ENCODE results near the gene PRIM2. TPM values are rescaled to one million over a fixed set of nuclear protein-coding genes. Genes with fewer than 3 reads are reported as not detected.

PRIM2 gene
- total and polyA plus RNA-seq, 2 of the 8 experiments (the other 6 are each of a cell fraction or from before 2014, with no cell fraction given), result 20.8 to 46.8 TPM

GRCh38 chr6:57313711-57314471 is 3.5 kb upstream of the PRIM2 start:
- Histone ChIP-seq H3K79me1 (ENCODE audit: low read depth, low read length) (0 out of 2 replicates have a peak, but pooled peaks cover 3% of the 10 kb centered on the region), H4K20me1 (replicated peaks in 1 of 2; ENCODE audit: control insufficient read depth in 1 of 2, insufficient read depth in 2 of 2, low read length in 2 of 2) (no peaks in the 10 kb centered on the region), H3K79me2 (ENCODE audit: control insufficient read depth in 1 of 2, insufficient read depth in 2 of 2, low read length in 2 of 2) (peaks cover 0 to 15% of the 10 kb centered on the region in 2 experiments; a peak in 3 of 4 replicates), H3K27ac (ENCODE audit: low read depth, low read length) (no peak overlapping the region), H3K4me3 (ENCODE audit: extremely low read depth in 1 of 4, insufficient read depth in 2 of 4, low read depth in 3 of 4, low read length in 4 of 4) (no peak overlapping the region), H3K4ac (replicated peaks; ENCODE audit: insufficient read length, low read depth, low read length) (no peak overlapping the region), H2BK12ac (ENCODE audit: low read depth, low read length) (no peak overlapping the region), H3K4me1 (replicated peaks in 1 of 4; ENCODE audit: control insufficient read depth in 3 of 4, insufficient read depth in 4 of 4, low read length in 3 of 4) (no peaks in the 10 kb centered on the region), H2AFZ (ENCODE audit: low read length) (peak overlapping the region; percentile 48; the same call in 1 of the 2 replicates), H3K23ac (ENCODE audit: insufficient read length) (no peak overlapping the region), H4K5ac (ENCODE audit: insufficient read length, low read depth, low read length) (no peak overlapping the region), H3K18ac (ENCODE audit: extremely low read depth, low read length) (no peak overlapping the region), H4K8ac (ENCODE audit: extremely low read depth, insufficient read depth, low read length) (no peak overlapping the region), H3K36me3 (ENCODE audit: control insufficient read depth in 2 of 4, insufficient read depth in 4 of 4, low read length in 3 of 4) (peaks cover 0 to 4% (median 0%) of the 10 kb centered on the region in 4 experiments; a peak in 2 of 8 replicates), H3K14ac (ENCODE audit: insufficient read length) (no peak overlapping the region), H3K27me3 (replicated peaks in 1 of 4; ENCODE audit: control insufficient read depth in 3 of 4, extremely low read depth in 1 of 4, insufficient read depth in 3 of 4, low read length in 3 of 4) (no peaks in the 10 kb centered on the region), H2BK120ac (replicated peaks; ENCODE audit: low read depth, low read length) (no peak overlapping the region), H3K9me3 (ENCODE audit: insufficient read depth in 2 of 2, low read depth in 1 of 2, low read length in 1 of 2) (peaks cover 0 to 19% of the 10 kb centered on the region in 2 experiments; a peak in 2 of 4 replicates), H4K91ac (replicated peaks; ENCODE audit: insufficient read length, low read length) (no peak overlapping the region), H2BK15ac (ENCODE audit: low read length) (no peak overlapping the region), H2BK5ac (ENCODE audit: low read depth, low read length) (no peak overlapping the region), H3K56ac (replicated peaks; ENCODE audit: insufficient read length, low read depth, low read length) (no peak overlapping the region), H2BK20ac (ENCODE audit: low read length) (no peak overlapping the region), H3K23me2 (ENCODE audit: low read depth, low read length) (peaks cover 11% of the 10 kb centered on the region), H3K4me2 (ENCODE audit: insufficient read depth in 1 of 2, low read depth in 2 of 2, low read length in 2 of 2) (no peak overlapping the region), H2AK5ac (ENCODE audit: low read depth, low read length) (no peak overlapping the region), H3K9ac (replicated peaks in 1 of 4; ENCODE audit: extremely low read depth in 1 of 4, low read depth in 3 of 4, low read length in 3 of 4) (no peak overlapping the region)
- CTCF ChIA-PET (ENCODE audit: partially characterized antibody), result interaction anchor here (0.7 to 4.8 kb wide), 6 partner anchors 50 to 411 kb away, joined by 3 to 34 read pairs (median 4); no protein-coding TSS in a partner anchor
- DNase-seq (ENCODE audit: low read depth in 1 of 2, low spot score in 2 of 2), result no peak
- no peak for FAIRE-seq
- 84% methylated on average over 12 of the region's 12 CpGs; no CpG with 5 or more reads in 1 of the 2 experiments for WGBS, 2 experiments (ENCODE audit: extremely low coverage in 1 of 2, insufficient coverage in 1 of 2, insufficient read length in 1 of 2, insufficient replicate concordance in 2 of 2, low coverage in 1 of 2, low lambda C conversion rate in 2 of 2, missing lambda C conversion rate in 1 of 2)
- POLR2A ChIA-PET (ENCODE audit: partially characterized antibody), result no interaction called here
- TF ChIP-seq GABPA (IDR thresholded peaks at IDR 0.05; ENCODE audit: borderline replicate concordance, insufficient read depth, low read length) (no peak), ASH2L (IDR thresholded peaks at IDR 0.05; ENCODE audit: low read length) (no peak), BACH1 (IDR thresholded peaks at IDR 0.05; ENCODE audit: low read length) (no peak), TCF12 (IDR thresholded peaks at IDR 0.05; ENCODE audit: low read depth, low read length) (no peak), SIX5 (IDR thresholded peaks at IDR 0.05; ENCODE audit: low read depth, low read length) (no peak), POU5F1 (IDR thresholded peaks at IDR 0.05; ENCODE audit: low read depth, low read length) (no peak), POLR2AphosphoS5 (IDR thresholded peaks at IDR 0.05; ENCODE audit: low read depth, low read length) (no peak), PHF8 (conservative IDR thresholded peaks at IDR 0.05; ENCODE audit: low read depth, low read length) (no peak), GTF2F1 (IDR thresholded peaks at IDR 0.05; ENCODE audit: borderline replicate concordance, low read depth, low read length) (no peak), RBBP5 (IDR thresholded peaks at IDR 0.05; ENCODE audit: borderline replicate concordance, low read depth, low read length) (no peak), ATF3 (IDR thresholded peaks at IDR 0.05; ENCODE audit: insufficient read depth, low read depth, low read length) (no peak), TEAD4 (IDR thresholded peaks at IDR 0.05; ENCODE audit: low read depth, low read length) (no peak)

All from H1 (cell line).